22Rv1 (cell line): Measurements from ENCODE around the gene STAG3.
"Not testable (repeated sequence)": the region's sequence is repeated elsewhere in the genome, so short reads cannot be mapped to it uniquely, and the experiment has no call there.

ENCODE experiments used
- H3K27ac ChIP-seq: fragments of 450-650 bp; 2 replicates; pipeline ENCODE4 v1.5.1; 2017
- CTCF ChIP-seq: fragments of 450-650 bp; IDR thresholded peaks from 2 replicates; pipeline ENCODE4 v1.5.1; 2017; ENCODE audit warnings: mild to moderate bottlenecking
- ZFX ChIP-seq: fragments of 450-650 bp; IDR thresholded peaks from 2 replicates; pipeline ENCODE4 v1.6.1; 2017; ENCODE audit warnings: antibody characterized with exemption, borderline replicate concordance

Gene STAG3

GRCh38 chr7:100171840-100172239, 5.9 kb upstream of the STAG3 start:
- H3K27ac ChIP-seq, result no peak overlapping the region
- TF ChIP-seq CTCF (no peak), ZFX (no peak)

GRCh38 chr7:100173806-100174495, 3.8 kb upstream of the STAG3 start:
- no peak overlapping the region for H3K27ac ChIP-seq
- TF ChIP-seq ZFX, result no peak
- no peak for TF ChIP-seq CTCF

DNA sequence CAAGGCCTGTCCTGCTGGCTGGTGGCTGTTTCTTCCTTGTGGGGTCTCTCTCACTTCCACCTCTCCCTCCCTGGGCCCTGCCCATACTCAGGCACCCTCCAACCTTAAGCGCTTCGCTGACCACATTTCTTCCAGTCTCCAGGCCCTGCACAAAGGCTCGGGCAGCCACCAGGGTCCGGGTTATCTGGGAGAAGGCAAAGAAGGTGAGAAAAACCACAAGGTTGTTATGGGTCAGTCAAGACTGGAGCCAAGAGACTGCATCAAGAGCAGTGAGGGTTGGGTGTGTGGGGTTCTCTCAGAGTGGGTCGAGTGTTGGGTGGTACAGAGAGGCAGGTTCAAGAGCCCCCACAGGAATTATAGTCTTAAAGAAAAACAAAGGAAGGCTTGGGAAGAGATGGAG, 3.1 kb upstream of the STAG3 start:
- TF ChIP-seq ZFX, result no peak
- no peak for TF ChIP-seq CTCF
- H3K27ac ChIP-seq, result no peak overlapping the region

DNA sequence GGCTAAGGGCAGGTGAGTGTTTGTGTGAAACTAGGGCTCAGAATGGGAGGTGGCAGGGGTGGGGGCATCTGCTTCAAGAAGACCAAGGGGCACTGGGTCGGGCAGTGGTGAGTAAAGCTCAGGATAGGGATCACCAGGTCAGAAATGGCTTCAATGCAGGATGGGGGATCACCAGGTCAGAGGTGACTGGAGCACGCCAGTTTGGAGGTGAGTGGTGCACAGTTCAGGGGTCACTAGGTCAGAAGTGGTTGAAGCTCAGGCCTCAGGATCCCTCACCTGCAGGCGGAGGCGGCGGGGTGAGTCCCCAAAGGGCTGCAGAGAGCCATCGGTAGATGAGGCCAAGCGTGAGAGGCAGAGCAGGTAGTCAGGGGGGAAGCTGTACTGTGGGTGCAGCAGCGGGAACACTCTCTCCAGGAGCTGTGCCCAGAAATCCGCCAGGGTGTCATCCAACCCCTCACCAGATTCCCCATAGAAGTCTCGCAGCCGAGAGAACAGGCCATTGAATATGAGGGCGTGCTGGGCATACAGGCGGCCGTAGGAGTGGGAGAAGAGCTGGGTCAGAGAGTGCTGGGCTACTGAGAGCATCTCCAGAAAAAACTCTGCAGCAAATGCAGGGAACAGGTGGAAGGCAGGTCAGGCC, 2.3 kb upstream of the STAG3 start:
- no peak overlapping the region for H3K27ac ChIP-seq
- no peak for TF ChIP-seq ZFX
- no peak for TF ChIP-seq CTCF

DNA sequence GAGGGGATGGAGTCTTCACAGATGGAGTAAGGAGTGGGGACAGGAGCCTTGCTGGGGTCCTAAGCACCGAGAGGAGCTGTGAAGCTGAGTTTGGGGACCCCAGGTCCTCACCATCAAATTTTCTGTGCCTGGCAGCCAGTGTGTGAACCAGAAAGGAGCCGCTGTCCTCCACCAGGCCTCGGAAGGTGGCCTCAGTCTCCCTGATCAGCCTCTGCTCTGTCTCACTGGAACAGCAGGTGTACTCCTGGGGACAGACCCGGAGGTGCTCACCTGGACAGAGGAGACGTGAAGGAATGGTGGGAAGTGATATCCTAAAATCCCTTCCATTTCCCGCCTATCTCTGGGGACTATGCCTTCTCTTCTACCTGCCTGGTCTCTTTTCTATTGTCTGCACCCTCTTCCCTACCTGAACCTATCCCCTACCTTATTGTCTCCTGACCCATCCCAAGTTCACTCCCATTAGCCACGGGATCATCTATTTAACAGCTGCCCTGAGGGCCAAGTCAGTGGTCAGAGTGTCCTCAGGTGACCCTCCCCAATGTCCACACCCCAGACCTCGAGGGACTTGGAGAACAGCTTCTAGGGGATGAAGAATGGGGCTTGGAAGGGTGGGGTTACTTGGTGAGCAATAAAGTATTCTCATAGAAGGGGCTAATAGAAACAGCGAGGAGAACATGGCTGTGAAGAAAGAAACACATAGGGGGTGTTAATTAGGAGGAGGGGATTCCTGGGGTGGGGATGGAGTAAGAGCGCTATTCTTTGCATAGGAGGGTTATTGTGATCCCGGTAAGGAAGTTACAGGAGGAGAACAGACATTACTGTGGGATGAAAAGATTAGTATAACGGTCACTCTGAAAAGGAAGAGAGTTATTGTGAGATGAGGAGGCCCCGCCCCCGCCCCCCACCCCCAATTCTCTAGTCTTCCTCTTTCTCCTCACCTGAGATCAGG, 1.3 kb upstream of the STAG3 start:
- H3K27ac ChIP-seq, result peak overlapping the region; percentile 39; the same call in 1 of the 2 replicates
- no peak for TF ChIP-seq ZFX
- no peak for TF ChIP-seq CTCF

GRCh38 chr7:100180084-100180483, 2.4 kb downstream of the STAG3 start:
- H3K27ac ChIP-seq, result not testable (repeated sequence)

- H3K27ac ChIP-seq, result not testable (repeated sequence)
Observed at GRCh38 chr7:100182616-100183015, 4.9 kb downstream of the STAG3 start.

DNA sequence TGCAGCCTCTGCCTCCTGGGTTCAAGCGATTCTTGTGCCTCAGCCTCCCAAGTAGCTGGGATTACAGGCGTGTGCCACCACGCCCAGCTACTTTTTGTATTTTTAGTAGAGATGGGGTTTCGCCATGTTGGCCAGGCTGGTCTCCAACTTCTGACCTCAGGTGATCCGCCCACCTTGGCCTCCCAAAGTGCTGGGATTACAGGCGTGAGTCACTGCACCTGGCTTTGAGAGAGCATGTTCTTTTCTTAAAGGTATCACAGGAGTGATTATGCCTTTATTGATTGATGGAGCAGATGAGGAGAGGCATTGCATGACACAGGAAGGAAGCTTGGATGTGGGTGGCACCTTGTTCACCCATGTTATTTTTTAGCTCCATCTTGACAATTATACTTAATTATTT, 5.4 kb downstream of the STAG3 start:
- H3K27ac ChIP-seq, result not testable (repeated sequence)
